GM19468 (cell line): ENCODE data around the gene ATP9A.

Source experiments
- ATAC-seq: cut with Tn5 transposase; IDR thresholded peaks from one replicate; pipeline ENCODE4 v1.9.1; 2021; ENCODE audit warnings: mild to moderate bottlenecking, moderate library complexity, moderate number of reproducible peaks; ENCODE audit not compliant: unreplicated experiment; ENCODE audit errors: extremely low read depth

Gene ATP9A

DNA sequence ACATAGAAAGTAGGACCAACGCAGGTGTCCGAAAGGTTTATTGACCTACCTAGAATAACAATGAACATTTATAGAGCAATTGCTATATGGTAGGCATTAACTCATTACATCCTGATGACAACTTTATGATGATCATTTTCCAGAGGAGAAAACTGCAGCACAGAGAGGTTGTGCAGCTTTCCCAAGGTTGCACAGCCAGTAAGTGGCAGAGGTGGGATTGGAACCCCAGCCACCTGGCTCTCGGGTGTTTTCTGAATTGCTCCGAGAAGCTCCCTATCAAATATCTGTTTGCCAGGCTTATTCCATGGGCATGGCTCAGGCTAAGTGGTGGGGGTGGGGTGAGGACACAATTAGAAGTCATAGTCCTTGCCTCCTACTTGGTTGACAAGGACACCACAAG lies 201.6 kb downstream of the ATP9A start:
- no peak for ATAC-seq

DNA sequence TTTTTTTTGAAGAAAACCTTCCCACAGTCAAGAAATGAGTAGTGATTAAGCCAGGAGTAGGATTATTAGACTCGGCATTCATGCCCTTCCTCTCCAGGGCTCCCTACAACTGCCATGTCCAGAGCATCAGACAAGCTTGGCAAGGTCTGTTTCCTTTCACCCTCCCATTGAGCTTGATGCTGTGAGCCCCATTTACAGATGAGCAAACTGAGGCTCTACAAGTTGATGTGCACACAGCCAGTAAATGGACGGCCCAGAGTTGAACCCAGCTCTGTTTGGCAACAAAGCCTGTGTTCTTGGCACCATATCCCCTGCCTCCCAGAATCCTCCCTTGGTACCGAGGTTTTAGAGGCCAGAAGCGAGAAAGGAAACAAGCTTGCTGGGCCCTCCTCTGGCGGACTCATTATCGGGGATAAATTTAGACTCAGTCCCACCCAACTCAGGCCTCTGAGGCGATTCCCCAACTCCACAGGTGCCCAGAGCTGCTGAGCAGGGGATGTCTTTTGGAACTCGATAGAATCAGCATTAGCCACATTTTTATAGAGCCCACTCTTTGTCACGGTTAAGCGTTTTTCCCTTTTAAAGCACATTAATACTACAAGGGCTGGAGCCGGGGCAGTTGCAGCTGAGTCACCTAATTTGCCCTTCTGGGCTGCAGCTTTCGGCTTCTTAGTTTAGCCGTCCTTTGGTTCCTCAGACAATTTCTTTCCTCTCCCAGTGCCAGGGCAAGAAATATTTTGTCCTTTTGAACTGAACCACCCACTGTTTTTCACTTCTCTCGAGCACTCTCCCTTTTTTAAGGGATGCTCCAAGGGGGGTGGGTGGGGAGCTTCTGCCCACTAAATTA lies 202.7 kb downstream of the ATP9A start:
- no peak for ATAC-seq

DNA sequence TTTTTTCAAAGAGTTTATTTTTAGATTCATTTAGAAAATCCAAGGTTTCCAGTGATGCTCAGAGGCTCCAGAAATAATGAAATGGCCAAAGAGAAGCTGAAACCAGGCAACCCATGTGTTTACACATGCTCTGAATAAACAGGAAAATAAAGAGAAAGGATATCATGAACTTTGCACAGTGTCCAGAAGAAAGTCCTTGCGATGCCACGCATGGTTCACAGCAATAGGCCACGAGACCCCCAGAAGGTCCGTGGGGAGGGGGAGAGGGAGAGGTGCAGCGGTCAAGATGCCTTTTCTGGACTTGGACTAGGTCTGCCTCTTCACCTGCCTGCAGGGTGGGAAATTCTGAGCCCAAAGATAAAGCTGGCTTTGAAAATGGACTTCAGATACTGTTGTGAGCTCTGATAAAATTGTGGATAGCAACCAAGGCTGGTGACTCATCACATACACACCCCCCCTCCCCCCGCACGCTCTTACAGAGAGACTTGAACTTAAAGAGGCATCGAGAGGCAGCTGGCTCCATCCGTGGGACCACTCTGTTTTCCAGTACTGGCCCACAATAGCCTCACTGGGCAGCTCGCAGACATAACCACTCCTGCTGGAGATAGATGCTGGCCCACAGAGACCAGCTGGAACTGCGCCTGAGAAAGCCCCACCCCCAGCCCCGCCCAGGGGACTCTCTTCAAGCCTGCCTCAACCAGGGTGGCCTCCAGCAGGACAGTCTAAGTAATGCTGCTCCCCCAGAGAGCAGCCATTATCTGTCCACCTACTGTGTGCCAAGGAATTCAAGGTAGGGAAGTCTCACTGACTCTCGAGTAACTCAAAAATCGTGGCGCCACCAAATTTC lies 204.5 kb downstream of the ATP9A start:
- ATAC-seq: no peak

DNA sequence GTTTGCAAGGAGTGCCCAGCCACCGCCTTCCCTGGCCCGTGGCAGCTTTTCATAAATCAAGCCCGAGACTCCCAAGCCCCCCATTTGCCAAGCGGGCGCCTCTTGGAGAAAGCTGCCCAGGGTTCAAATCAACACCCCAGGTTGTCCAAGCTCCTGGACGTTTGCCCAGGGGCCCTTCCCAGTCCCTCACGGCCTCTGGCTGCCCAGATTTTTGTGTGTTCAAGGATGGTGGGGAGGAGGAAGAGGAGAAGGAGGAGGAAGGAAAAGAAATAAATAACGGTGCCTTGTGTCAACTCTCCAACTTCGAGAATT lies 205.1 kb downstream of the ATP9A start:
- ATAC-seq: no peak

DNA sequence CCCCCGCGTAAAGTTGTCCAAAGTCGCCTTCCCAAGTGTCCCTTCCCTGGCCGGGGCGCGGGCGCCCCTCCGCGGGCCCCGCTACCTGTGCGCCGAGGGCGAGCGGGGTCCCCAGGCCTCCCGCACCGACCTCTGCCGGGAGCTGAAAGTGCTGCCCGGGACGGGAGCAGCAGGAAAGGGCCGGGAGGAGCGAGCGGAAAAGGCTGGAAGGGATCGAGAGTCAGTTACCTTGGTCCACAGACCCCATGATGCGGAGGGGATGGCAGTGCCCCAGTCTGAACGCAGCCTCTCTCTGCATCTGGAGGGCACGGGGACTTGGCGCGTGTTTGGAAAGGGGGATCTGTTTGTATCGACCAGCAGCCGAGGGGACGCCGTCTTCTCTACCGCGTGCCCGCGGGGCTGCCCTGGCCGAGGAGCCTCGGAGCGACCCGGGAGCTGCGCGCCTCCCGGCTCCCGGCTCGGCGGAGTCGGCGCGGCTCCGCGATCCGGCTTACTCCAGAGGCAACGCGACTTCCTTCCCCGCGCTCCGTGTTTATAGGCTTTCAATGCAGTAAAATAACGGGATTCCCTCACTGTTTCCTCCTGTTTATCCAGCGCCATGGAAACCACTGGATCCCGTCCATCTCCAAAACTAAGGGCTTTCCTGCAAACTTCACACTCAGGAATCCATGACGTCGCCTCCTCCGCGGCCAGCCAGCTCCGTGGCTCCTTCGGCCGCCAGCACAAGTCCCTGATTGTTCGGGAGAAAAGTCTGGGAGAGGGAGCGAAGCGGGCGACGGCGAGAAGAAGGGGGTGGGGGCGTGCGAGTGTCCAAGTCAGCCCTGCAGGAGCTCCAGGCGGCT lies 205.6 kb downstream of the ATP9A start:
- ATAC-seq: no peak

DNA sequence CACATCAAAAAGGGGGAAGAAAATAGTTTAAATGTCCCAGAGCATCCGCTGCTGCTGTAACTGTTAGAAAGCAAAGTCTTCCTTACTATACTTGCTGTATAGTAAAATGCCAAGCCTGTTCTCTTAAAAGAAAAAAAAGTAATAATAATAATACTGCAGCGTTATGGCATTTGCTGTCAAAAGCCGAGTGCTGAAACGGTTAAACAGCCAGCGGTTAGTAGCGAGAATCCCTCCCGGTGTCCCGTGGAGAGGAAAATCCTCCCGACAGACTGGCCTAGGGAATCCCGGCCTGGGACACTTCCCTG lies 206.2 kb downstream of the ATP9A start:
- no peak for ATAC-seq

DNA sequence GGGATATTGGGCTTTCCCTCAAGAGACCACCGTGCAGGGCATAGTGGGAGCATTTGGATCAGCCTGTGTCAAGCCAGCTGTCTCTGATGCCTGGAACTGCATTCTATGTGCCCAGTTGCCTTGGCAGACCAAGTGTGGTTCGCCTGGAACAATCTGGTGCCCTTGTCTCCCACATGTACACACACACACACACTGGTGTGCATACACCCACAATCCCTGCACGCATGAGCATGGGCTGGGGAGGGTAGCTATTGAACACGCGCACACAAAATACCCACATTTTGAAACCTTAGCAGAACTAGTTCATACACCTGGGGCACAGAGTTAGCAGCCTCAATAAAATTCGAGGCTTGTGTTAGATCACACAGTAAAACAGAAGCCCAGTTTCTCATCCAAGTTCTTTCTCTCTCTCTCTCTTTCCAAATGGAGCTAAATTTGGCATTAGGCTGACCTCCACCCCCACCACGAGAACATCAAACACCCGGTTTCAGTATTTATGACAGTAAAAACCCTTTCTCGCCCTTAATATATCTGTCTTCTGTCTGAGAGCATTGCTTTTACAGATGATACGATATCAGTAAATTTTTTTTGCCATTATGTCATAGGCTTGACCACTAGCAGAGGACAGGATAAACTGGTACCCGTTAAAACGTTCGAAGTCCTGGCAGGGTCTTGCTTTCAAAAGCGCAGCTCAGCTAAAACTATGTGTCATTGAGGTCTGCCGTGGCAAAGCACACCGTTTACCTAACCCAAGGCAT lies 207.5 kb downstream of the ATP9A start:
- no peak for ATAC-seq

DNA sequence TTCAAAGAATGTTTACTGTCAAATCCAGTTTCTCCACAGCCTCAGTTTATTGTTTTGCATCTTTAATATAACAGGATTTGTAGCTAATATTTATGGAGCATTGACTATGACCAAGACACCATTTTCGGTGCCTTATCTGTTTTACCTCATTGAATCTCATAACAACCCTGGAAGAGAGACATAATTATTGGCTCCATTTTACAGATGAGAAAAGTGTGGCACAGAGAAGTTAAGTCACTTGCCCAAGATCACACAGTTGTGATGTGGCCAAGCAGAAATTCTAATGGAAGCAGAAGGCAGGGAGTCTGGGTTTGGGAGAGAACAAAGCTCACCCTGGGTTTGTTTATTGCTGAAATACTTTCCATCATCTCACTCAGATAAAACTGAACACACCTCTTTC lies 208.1 kb downstream of the ATP9A start:
- ATAC-seq: no peak

DNA sequence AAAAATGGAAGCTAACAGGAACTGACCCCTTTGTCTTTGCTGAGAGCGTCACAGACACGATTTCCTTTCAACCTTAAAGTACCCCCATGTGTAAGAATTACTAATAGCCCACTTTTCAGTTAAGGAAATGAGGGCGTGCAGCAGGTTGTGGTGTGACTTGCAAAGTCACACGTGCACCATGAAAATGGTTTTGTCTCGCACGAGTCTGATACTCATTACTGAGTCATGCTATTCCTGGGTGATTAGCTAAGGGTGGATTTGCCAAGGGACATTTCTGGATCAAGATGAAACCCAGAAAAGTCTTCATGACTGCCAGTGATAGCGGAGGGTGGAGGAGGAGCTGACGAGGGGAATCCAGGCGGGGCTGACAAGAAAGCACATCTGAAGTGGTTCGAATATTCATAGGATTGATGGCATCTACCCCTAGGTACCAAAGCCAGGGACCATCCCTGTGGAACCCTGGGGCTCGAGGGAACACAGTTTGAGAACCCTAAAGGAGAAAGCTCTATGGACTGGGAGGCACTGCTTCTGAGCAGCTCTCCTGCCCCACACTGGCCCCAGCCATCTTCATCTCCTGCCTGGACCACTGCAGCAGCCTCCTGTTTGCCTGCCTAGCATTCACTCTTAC lies 213.5 kb downstream of the ATP9A start:
- ATAC-seq: no peak

DNA sequence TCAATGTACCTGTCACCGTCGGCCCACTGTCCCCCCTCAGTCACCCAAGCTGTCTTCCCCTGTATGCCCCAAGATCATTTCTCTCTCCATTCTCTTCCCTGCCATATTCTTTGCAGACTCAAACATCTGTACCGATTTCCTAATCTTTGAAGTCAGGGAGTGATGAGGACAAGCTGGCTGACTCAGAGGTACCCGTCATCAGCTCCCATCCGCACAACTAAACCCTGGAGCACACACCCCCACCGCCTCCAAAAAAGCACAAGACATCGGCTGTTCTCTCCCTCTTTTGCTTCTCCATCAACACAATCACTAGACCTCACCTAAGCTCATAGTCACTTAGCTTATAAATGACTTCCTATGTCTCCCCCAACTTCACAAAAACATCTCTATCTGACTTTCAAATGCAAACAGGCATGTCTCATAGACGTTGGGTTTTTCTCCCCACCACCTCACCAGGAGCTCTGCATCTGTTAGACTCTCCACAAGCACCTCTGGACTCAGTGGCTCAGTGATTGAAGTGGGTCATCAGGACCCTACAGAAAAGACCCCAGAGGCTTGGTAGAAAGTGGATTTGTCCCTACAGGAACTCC lies 214.2 kb downstream of the ATP9A start:
- no peak for ATAC-seq

DNA sequence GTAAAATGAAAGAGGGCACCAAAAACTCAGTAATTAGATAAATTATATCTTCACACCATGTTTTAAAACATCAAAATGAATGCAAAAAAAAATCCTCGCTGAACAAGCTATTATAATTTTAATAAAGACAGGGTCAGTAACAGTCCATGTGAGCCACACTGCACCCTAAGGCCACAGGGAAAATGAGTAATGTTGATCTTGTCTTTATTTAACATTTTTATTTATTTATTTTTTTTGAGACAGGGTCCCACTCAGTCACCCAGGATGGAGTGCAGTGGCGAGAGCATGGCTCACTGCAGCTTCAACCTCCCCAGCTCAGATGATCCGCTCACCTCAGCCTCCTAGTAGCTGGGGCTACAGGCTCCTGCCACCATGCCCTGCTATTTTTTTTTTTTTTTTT lies 217.0 kb downstream of the ATP9A start:
- no peak for ATAC-seq

DNA sequence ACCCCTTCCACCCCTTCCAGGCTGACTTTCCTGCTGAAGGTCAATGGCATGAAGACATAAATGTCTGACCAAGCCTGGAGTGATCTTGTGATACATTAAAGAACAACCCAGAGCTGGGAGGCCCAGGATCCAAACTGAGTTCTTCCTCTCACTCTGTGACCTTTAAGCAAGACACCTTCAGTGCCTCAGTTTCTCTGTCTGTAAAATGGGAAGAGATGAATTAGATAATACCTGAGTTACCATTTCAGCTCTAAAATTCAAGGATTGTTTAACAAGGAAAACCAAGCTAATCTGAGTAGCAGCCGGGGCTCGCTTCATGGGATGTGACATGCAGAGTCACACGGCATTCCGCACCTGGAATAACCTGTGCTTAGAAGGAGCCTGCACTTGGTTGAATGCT lies 218.7 kb downstream of the ATP9A start:
- ATAC-seq: no peak

DNA sequence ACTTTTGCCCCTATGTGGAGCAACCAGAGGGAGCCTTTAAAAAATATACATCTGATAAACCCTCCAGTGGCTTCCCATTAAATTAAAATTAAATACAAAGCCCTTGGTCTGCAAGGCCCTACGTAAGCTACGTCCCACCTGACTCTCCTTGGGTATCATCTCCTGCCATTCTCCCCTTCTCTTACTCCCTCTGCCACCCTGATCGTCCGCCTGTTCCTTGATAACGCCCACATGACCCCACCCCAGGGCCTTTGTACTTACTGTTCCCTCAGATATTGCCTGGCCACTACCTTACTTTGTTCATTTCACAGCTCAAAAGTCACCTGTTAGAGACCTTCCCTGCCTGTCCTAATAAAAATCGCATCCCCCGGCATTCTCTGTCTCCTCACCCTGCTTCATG lies 220.2 kb downstream of the ATP9A start:
- no peak for ATAC-seq
